ENCODE results near the gene DUSP9.

GRCh38 chrX:153638436-153639176 lies 8.4 kb upstream of the DUSP9 start:
- no peak for TF ChIP-seq CTCF (IDR thresholded peaks at IDR 0.05)
- TF ChIP-seq POLR2A (IDR thresholded peaks at IDR 0.05), result no peak

All from right lobe of liver (tissue), 4 donors.